Loucy (cell line): ENCODE data around the gene XIRP2.

Source experiments
- H2AFZ ChIP-seq: fragments of 200-600 bp; sonication (generic); 2 replicates; pipeline ENCODE4 v1.6.0; 2016; ENCODE audit warnings: antibody characterized with exemption, mild to moderate bottlenecking, low read length, moderate library complexity
- H3F3A ChIP-seq: fragments of 200-600 bp; 2 replicates; pipeline ENCODE4 v1.6.0; 2016; ENCODE audit warnings: antibody characterized with exemption, low read depth, mild to moderate bottlenecking
- H3K27me3 ChIP-seq: fragments of 200-600 bp; sonication (generic); 2 replicates; pipeline ENCODE4 v1.6.1; 2014; ENCODE audit warnings: low read length, mild to moderate bottlenecking; ENCODE audit not compliant: insufficient read depth, poor library complexity, severe bottlenecking
- H3K36me3 ChIP-seq: fragments of 200-600 bp; sonication (generic); 2 replicates; pipeline ENCODE4 v1.6.1; 2016; ENCODE audit warnings: low read length; ENCODE audit not compliant: insufficient read depth
- H3K4me1 ChIP-seq: fragments of 200-600 bp; sonication (generic); 2 replicates; pipeline ENCODE4 v1.5.1; 2014; ENCODE audit warnings: low read length, mild to moderate bottlenecking; ENCODE audit not compliant: insufficient read depth, poor library complexity, severe bottlenecking
- H3K4me2 ChIP-seq: fragments of 200-600 bp; sonication (generic); 2 replicates; pipeline ENCODE4 v1.6.0; 2014; ENCODE audit warnings: antibody characterized with exemption, low read length, low read depth, mild to moderate bottlenecking; ENCODE audit not compliant: poor library complexity, severe bottlenecking
- H3K4me3 ChIP-seq: fragments of 200-600 bp; sonication (generic); 2 replicates; pipeline ENCODE4 v1.5.1; 2014; ENCODE audit warnings: low read length, mild to moderate bottlenecking, mixed read lengths; ENCODE audit not compliant: poor library complexity, severe bottlenecking
- H3K79me2 ChIP-seq: fragments of 200-600 bp; sonication (generic); 2 replicates; pipeline ENCODE4 v1.6.1; 2014; ENCODE audit warnings: low read length; ENCODE audit not compliant: insufficient read depth
- H3K9ac ChIP-seq: fragments of 200-600 bp; sonication (generic); 2 replicates; pipeline ENCODE4 v1.6.0; 2014; ENCODE audit warnings: mild to moderate bottlenecking, low read depth, low read length, moderate library complexity; ENCODE audit not compliant: poor library complexity, severe bottlenecking
- H3K9me2 ChIP-seq: fragments of 200-600 bp; sonication (generic); replicated peaks from 2 replicates; pipeline ENCODE4 v1.6.1; 2016; ENCODE audit warnings: low read depth, low read length, mixed read lengths
- H3K9me3 ChIP-seq: fragments of 200-600 bp; sonication (generic); 2 replicates; pipeline ENCODE4 v1.6.1; 2014; ENCODE audit warnings: mild to moderate bottlenecking, antibody characterized with exemption, low read length, low read depth; ENCODE audit not compliant: insufficient read depth
- H4K20me1 ChIP-seq: fragments of 200-600 bp; sonication (generic); 2 replicates; pipeline ENCODE4 v1.6.0; 2014; ENCODE audit warnings: antibody characterized with exemption, low read length, mild to moderate bottlenecking; ENCODE audit not compliant: insufficient read depth, poor library complexity, severe bottlenecking
- CTCF ChIP-seq: fragments of 200-600 bp; sonication (generic); conservative IDR thresholded peaks from 2 replicates; pipeline ENCODE4 v1.5.1; 2014; ENCODE audit warnings: mild to moderate bottlenecking, antibody characterized with exemption, low read length
- EZH2phosphoT487 ChIP-seq: fragments of 200-600 bp; IDR thresholded peaks from 2 replicates; pipeline ENCODE4 v1.6.1; 2018; ENCODE audit warnings: antibody characterized with exemption, mild to moderate bottlenecking, moderate library complexity, borderline replicate concordance

Gene XIRP2

DNA sequence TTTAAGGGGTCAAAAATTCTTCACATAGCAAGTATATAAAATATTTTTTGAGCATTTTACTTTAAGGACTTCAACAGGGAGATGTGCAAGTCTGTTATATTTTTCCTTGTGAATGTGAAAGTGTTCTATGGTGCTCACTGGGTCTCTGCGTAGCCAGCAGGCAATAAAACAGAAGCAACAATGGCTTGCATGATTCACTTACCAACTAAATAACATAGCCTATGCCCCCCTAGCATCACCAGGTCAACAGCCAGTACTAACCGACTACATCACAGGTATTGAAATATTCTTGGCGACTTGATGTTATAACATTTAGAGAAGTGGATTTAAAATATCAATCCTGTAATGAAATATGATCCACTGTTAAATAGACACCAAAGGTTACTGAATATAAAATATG, 398.9 kb downstream of the XIRP2 start:
- no peak for TF ChIP-seq CTCF
- TF ChIP-seq EZH2phosphoT487: no peak

GRCh38 chr2:167289651-167290410, 401.6 kb downstream of the XIRP2 start:
- Histone ChIP-seq H3K4me1 (peaks cover 5% of the 10 kb centered on the region), H4K20me1 (no peaks in the 10 kb centered on the region), H3K27me3 (peaks cover 30% of the 10 kb centered on the region), H3K9me2 (no peaks in the 10 kb centered on the region), H2AFZ (no peak overlapping the region), H3F3A (no peaks in the 10 kb centered on the region), H3K36me3 (no peaks in the 10 kb centered on the region), H3K9me3 (no peaks in the 10 kb centered on the region), H3K9ac (no peak overlapping the region), H3K79me2 (no peaks in the 10 kb centered on the region), H3K4me2 (no peak overlapping the region), H3K4me3 (no peak overlapping the region)
- TF ChIP-seq CTCF (no peak), EZH2phosphoT487 (no peak)

More for the DNA sequence above, 398.9 kb downstream of the XIRP2 start:
- H3K9me2 ChIP-seq: no peaks in the 10 kb centered on the region
- no peaks in the 10 kb centered on the region for H3K9me3 ChIP-seq
- peaks cover 5% of the 10 kb centered on the region for H3K4me1 ChIP-seq
- H3F3A ChIP-seq: no peaks in the 10 kb centered on the region
- peaks cover 37% of the 10 kb centered on the region for H3K27me3 ChIP-seq
- H4K20me1 ChIP-seq: no peaks in the 10 kb centered on the region
- no peaks in the 10 kb centered on the region for H3K79me2 ChIP-seq
- no peak overlapping the region for H3K9ac ChIP-seq
- H3K36me3 ChIP-seq: no peaks in the 10 kb centered on the region
- no peak overlapping the region for H3K4me2 ChIP-seq
- H3K4me3 ChIP-seq: no peak overlapping the region
- no peak overlapping the region for H2AFZ ChIP-seq

GRCh38 chr2:167292430-167293171, 404.3 kb downstream of the XIRP2 start, which contains the start of gene B3GALT1:
TSS of gene B3GALT1 (plus strand) at chr2:167293001.
- Histone ChIP-seq H3K4me2 (peak within 1 kb of the TSS; percentile 83), H3K79me2 (no peaks in the 10 kb centered on the region), H4K20me1 (no peaks in the 10 kb centered on the region), H3K9me2 (no peaks in the 10 kb centered on the region), H3K9ac (peak within 1 kb of the TSS; percentile 70), H3F3A (no peaks in the 10 kb centered on the region), H3K4me1 (peaks cover 5% of the 10 kb centered on the region), H3K27me3 (peaks cover 30% of the 10 kb centered on the region), H2AFZ (peak within 1 kb of the TSS; percentile 94), H3K9me3 (no peaks in the 10 kb centered on the region), H3K36me3 (no peaks in the 10 kb centered on the region), H3K4me3 (peak within 1 kb of the TSS; percentile 80)
- TF ChIP-seq CTCF (peak; percentile 56), EZH2phosphoT487 (no peak)
